Mesodermal cell (in vitro differentiated cells): ENCODE data around the gene TNFAIP2.
"Not testable (repeated sequence)": the region's sequence is repeated elsewhere in the genome, so short reads cannot be mapped to it uniquely, and the experiment has no call there.

Experiments used
- H3K27ac ChIP-seq: 2 replicates; pipeline ENCODE4 v1.7.0; 2013; ENCODE audit warnings: mild to moderate bottlenecking, low read depth, low read length, moderate library complexity; ENCODE audit not compliant: severe bottlenecking
- H3K36me3 ChIP-seq: 2 replicates; pipeline ENCODE4 v1.7.1; 2013; ENCODE audit warnings: mild to moderate bottlenecking, low read length, moderate library complexity; ENCODE audit not compliant: control insufficient read depth, insufficient read depth
- H3K4me1 ChIP-seq: one replicate; pipeline ENCODE4 v1.7.1; 2013; ENCODE audit warnings: mild to moderate bottlenecking, low read length; ENCODE audit not compliant: insufficient read depth, control insufficient read depth, poor library complexity, severe bottlenecking
- H3K4me3 ChIP-seq: 2 replicates; pipeline ENCODE4 v1.7.0; 2013; ENCODE audit warnings: low read length, control low read depth, mild to moderate bottlenecking; ENCODE audit not compliant: insufficient read depth, poor library complexity, severe bottlenecking; ENCODE audit errors: extremely low read depth
- H3K9me3 ChIP-seq: 2 replicates; pipeline ENCODE4 v1.7.1; 2013; ENCODE audit warnings: mild to moderate bottlenecking, low read length, moderate library complexity; ENCODE audit not compliant: control insufficient read depth
- WGBS, 2 experiments: methylation state at CpG; one replicate each; pipeline ENCODE4 v1.1.5; 2013; ENCODE audit warnings: missing lambda C conversion rate in 2 of 2; ENCODE audit not compliant: insufficient coverage in 2 of 2; 5-methylcytosine and 5-hydroxymethylcytosine counted together

TNFAIP2 gene

GRCh38 chr14:103141117-103141796 lies 18.0 kb downstream of the TNFAIP2 start:
- Histone ChIP-seq H3K4me3 (no peak overlapping the region), H3K9me3 (no peaks in the 10 kb centered on the region), H3K36me3 (no peaks in the 10 kb centered on the region), H3K27ac (no peak overlapping the region), H3K4me1 (peaks cover 17% of the 10 kb centered on the region)
- whole genome bisulfite sequencing, 2 experiments = 21 to 30% methylated on average over 2 to 4 of the region's 8 CpGs

DNA sequence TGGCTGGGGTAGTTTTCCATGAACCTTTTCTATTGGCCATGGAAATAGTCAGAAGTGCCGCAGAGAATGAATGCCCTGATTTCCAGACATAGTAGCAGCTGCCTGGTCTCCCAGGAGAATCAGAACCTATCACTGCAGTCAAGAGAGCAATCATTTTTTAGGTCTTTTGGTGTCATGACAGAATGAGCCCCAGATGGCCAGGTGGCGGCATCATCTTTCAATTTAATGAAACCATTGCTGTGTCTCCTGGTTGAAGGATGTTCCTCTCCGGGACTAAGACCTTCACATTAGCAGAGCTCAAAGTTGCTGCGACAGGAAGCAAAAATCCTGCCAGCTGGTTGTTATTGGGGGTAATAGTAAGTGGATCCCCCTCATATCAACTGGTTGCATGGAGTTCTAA lies 18.8 kb downstream of the TNFAIP2 start:
- Histone ChIP-seq H3K9me3 (no peaks in the 10 kb centered on the region), H3K36me3 (no peaks in the 10 kb centered on the region), H3K4me3 (no peak overlapping the region), H3K4me1 (peaks cover 13% of the 10 kb centered on the region), H3K27ac (no peak overlapping the region)
- 100% methylated on average over 2 to 3 of the region's 4 CpGs for WGBS, 2 experiments

GRCh38 chr14:103142721-103143302 lies 19.6 kb downstream of the TNFAIP2 start:
- 72% methylated on average over 5 of the region's 5 CpGs for WGBS, 2 experiments
- H3K4me3 ChIP-seq = no peak overlapping the region
- H3K9me3 ChIP-seq = no peaks in the 10 kb centered on the region
- no peaks in the 10 kb centered on the region for H3K36me3 ChIP-seq
- H3K4me1 ChIP-seq = peaks cover 7% of the 10 kb centered on the region
- no peak overlapping the region for H3K27ac ChIP-seq

DNA sequence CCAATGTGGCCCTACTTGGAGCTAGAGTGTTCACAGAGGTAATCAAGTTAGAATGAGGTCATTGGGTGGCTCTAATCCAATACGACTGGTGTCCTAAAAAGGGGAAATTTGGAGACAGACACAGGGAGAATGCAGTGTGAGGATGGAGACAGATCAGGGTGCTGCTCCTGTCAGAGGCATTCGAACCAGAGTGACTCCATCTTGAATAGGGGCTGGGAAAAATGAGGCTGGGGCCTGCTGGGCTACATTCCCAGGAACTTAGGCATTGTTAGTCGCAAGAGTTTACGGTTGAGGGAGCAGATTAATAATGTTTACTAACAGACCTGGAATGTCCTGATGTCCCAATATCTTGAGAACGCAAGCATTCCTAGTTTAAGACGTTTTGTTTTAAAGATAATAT lies 20.2 kb downstream of the TNFAIP2 start:
- Histone ChIP-seq H3K4me1 (peaks cover 7% of the 10 kb centered on the region), H3K27ac (no peak overlapping the region), H3K36me3 (no peaks in the 10 kb centered on the region), H3K9me3 (no peaks in the 10 kb centered on the region), H3K4me3 (no peak overlapping the region)
- whole genome bisulfite sequencing, 2 experiments = 77% methylated on average over 3 to 4 of the region's 6 CpGs

DNA sequence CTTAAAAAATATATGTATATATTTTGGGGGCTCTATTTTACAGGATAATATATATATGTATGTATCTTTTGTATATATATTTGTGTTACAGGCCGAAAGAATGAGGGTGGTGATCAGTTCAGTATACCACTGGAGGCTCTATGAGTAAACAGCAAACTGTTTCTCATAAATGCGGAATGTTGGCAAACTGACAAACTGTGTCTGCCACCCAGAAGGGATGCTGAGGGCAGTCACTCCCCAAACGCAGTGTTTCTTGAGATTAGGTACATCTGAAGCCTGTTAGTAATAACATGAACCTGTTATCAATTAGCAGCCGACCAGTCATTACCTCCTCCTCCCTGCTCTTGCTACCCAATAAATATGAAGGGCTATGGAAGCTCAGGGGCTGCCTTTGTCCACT lies 20.8 kb downstream of the TNFAIP2 start:
- Histone ChIP-seq H3K9me3 (no peaks in the 10 kb centered on the region), H3K27ac (no peak overlapping the region), H3K36me3 (no peaks in the 10 kb centered on the region), H3K4me3 (no peak overlapping the region), H3K4me1 (peaks cover 3% of the 10 kb centered on the region)
- 86 to 91% methylated on average over 1 to 4 of the region's 4 CpGs for WGBS, 2 experiments

DNA sequence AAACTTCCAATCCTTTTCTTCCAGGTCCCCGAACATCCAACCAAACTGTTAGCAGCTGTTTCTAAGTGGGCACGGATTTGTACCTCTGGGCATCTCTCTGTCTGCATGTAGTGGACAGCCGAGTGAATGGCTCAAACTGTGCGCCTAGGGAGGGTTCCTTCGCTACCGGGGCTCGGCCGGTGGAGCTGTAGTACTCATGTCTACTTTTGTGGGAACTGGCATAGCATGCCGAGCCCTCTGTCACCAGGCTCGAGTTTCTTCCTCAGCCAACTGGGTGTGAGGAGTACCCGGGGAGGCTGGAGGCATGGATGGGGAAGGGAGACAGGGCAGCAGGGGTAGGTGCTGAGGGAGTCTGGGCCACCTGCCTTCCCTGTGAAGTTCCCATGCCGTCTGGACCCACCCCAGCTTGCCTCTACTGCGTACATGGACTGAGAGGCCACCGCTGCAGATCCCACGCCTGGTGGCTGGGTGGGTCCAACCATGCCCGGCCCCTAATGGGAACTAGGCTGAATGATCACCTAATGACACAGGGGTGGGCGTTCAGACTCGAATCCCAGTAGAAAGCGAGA lies 23.0 kb downstream of the TNFAIP2 start:
- no peak overlapping the region for H3K4me3 ChIP-seq
- H3K9me3 ChIP-seq = no peaks in the 10 kb centered on the region
- no peaks in the 10 kb centered on the region for H3K36me3 ChIP-seq
- H3K4me1 ChIP-seq = no peaks in the 10 kb centered on the region
- WGBS, 2 experiments = 91 to 92% methylated on average over 16 to 18 of the region's 19 CpGs
- H3K27ac ChIP-seq = no peak overlapping the region

- Histone ChIP-seq H3K9me3 (no peaks in the 10 kb centered on the region), H3K4me1 (no peaks in the 10 kb centered on the region), H3K36me3 (no peaks in the 10 kb centered on the region), H3K4me3 (no peak overlapping the region), H3K27ac (no peak overlapping the region)
- WGBS, 2 experiments = 88 to 97% methylated on average over 8 of the region's 10 CpGs
Measured at GRCh38 chr14:103149351-103150237, 26.3 kb downstream of the TNFAIP2 start.

DNA sequence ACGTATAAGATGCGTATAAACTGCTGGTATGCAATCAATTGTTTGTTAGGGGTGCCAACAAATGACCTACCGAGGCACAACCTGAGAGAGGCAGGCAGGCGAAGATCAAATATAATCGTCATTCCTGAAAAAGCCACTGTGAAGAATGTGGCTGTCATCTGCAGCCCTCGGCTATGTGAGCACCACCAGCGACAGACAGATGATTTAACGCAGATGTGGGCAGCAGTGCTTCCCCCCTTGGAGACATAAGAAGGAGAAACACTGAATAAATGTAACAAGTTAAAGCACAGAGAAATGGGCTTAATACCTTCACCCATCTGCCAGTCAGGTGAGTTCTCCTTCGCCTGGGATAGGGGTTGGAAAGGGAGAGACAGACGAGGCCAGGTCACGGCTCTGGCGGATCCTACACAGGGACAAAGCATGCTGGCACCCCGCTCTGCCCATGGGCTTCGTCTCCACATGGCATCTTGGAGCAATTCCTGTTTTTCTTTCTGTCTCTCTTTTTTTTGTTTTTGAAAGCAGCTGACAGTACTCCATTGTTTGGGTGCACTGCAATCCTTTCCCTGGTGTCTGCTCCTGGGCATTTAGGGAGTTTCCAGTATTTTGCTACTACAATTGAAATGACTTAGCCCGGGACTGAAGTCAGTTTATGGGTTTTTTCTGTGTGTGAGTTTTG lies 28.1 kb downstream of the TNFAIP2 start:
- 87 to 92% methylated on average over 15 of the region's 15 CpGs for WGBS, 2 experiments

GRCh38 chr14:103155010-103155409 lies 31.7 kb downstream of the TNFAIP2 start:
- Histone ChIP-seq H3K36me3 (no peaks in the 10 kb centered on the region), H3K27ac (no peak overlapping the region), H3K9me3 (no peaks in the 10 kb centered on the region), H3K4me1 (no peaks in the 10 kb centered on the region), H3K4me3 (no peak overlapping the region)
- 71 to 77% methylated on average over 5 to 6 of the region's 6 CpGs for WGBS, 2 experiments

More for the DNA sequence above, 28.1 kb downstream of the TNFAIP2 start:
- Histone ChIP-seq H3K9me3 (no peaks in the 10 kb centered on the region), H3K4me1 (no peaks in the 10 kb centered on the region), H3K4me3 (no peak overlapping the region), H3K36me3 (no peaks in the 10 kb centered on the region), H3K27ac (no peak overlapping the region)

DNA sequence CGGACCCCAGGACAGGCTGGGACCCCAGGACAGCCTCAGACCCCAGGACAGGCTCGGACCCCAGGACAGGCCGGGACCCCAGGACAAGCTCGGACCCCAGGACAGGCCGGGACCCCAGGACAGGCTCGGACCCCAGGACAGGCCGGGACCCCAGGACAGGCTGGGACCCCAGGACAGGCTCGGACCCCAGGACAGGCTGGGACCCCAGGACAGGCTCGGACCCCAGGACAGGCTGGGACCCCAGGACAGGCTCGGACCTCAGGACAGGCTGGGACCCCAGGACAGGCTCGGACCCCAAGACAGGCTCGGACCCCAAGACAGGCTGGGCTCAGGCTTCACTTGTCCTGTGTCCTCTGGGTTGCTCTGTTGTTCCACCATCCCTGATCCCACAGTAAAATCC lies 32.2 kb downstream of the TNFAIP2 start:
- H3K36me3 ChIP-seq, H3K4me3 ChIP-seq, H3K9me3 ChIP-seq, H3K4me1 ChIP-seq, H3K27ac ChIP-seq: not testable (repeated sequence)
- WGBS, 2 experiments = 88 to 94% methylated on average over 9 to 12 of the region's 12 CpGs
